ENCODE results near the gene KRTAP10-1. TPM values are rescaled to one million over a fixed set of nuclear protein-coding genes. Genes with fewer than 3 reads are reported as not detected.

The KRTAP10-1 gene
- total and polyA plus RNA-seq, 4 donors, result not detected

DNA sequence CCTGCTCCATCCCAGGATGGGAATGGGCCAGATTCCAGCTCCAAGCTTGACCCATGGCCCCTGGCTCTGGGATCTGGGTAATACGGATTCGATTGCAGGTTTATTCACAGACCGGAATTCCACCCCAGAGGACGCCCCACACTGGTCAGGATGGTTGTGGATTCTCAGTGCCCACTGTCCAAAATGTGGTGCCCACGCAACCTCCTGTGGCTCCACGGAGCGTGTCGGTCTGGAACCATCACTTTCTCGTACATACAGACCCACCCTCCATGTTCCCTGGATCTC, 31.6 kb downstream of the KRTAP10-1 start:
- no peaks in the 10 kb centered on the region for H3K36me3 ChIP-seq (ENCODE audit: control insufficient read depth in 4 of 4, insufficient read depth in 3 of 4, low read depth in 1 of 4, low read length in 3 of 4)
- no peak overlapping the region for H3K9ac ChIP-seq (ENCODE audit: low read depth in 1 of 2, low read length in 2 of 2)
- no peak overlapping the region for H3K27ac ChIP-seq (ENCODE audit: low read depth in 1 of 2, low read length in 2 of 2)
- WGBS, result 69% methylated on average over 9 of the region's 9 CpGs
- H3K4me3 ChIP-seq (ENCODE audit: low read depth in 1 of 3, low read length in 3 of 3), result no peak overlapping the region
- no peaks in the 10 kb centered on the region for H3K27me3 ChIP-seq (ENCODE audit: control insufficient read depth in 4 of 4, insufficient read depth in 4 of 4, low read length in 3 of 4)
- TF ChIP-seq, protein P1, sequence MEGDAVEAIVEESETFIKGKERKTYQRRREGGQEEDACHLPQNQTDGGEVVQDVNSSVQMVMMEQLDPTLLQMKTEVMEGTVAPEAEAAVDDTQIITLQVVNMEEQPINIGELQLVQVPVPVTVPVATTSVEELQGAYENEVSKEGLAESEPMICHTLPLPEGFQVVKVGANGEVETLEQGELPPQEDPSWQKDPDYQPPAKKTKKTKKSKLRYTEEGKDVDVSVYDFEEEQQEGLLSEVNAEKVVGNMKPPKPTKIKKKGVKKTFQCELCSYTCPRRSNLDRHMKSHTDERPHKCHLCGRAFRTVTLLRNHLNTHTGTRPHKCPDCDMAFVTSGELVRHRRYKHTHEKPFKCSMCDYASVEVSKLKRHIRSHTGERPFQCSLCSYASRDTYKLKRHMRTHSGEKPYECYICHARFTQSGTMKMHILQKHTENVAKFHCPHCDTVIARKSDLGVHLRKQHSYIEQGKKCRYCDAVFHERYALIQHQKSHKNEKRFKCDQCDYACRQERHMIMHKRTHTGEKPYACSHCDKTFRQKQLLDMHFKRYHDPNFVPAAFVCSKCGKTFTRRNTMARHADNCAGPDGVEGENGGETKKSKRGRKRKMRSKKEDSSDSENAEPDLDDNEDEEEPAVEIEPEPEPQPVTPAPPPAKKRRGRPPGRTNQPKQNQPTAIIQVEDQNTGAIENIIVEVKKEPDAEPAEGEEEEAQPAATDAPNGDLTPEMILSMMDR (IDR thresholded peaks at IDR 0.05; ENCODE audit: low read depth, low read length, missing input control), result no peak
- TF ChIP-seq, protein P2, sequence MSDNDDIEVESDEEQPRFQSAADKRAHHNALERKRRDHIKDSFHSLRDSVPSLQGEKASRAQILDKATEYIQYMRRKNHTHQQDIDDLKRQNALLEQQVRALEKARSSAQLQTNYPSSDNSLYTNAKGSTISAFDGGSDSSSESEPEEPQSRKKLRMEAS (IDR thresholded peaks at IDR 0.05), result no peak
- TF ChIP-seq, protein P3, sequence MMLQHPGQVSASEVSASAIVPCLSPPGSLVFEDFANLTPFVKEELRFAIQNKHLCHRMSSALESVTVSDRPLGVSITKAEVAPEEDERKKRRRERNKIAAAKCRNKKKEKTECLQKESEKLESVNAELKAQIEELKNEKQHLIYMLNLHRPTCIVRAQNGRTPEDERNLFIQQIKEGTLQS (IDR thresholded peaks at IDR 0.05), result no peak
- TF ChIP-seq YY1 (IDR thresholded peaks at IDR 0.05) (no peak), NR2F2 (IDR thresholded peaks at IDR 0.05) (no peak)
- peaks cover 0 to 26% (median 15%) of the 10 kb centered on the region in 4 donors for H3K4me1 ChIP-seq (ENCODE audit: control insufficient read depth in 4 of 4, insufficient read depth in 4 of 4, low read length in 3 of 4)
- no peaks in the 10 kb centered on the region for H3K9me3 ChIP-seq (ENCODE audit: control insufficient read depth in 4 of 4, low read length in 3 of 4)
- DNase-seq (ENCODE audit: low spot score), result no peak

DNA sequence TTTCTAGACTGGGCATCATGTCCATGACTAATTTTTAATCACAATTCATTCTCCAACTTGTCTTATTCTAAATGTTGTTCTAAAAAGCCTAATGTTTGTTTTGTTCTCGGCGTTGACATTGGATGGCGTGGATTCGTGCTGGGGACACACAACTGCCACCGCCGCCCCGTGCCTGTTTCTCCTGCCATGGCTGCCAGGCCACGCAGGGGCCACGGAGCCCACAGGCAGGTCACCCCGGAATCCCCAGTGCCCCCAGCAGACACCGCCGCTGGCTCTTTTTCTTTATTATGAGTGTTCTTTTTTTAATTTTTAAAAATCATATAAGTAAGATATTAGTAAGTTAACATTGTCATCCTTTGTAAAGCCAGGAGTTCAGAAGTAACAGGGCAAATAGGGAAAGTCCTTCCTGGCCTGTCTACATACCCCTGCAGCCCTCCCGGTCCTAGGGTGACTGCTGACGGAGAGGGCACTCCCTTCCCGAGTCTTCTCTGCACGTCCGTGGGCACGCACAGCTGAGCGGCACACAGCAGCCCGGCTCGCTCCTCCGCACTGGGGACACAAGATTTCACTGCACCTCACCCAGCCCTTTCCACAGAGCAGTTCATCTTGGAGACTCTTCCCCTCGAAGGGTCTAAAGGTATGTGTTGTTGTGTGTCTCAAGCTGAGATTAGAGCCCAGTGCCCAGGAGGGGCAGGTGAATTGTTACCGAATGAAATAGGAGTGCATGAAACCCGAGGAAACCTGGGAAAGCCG, 32.1 kb downstream of the KRTAP10-1 start:
- TF ChIP-seq, protein P4, sequence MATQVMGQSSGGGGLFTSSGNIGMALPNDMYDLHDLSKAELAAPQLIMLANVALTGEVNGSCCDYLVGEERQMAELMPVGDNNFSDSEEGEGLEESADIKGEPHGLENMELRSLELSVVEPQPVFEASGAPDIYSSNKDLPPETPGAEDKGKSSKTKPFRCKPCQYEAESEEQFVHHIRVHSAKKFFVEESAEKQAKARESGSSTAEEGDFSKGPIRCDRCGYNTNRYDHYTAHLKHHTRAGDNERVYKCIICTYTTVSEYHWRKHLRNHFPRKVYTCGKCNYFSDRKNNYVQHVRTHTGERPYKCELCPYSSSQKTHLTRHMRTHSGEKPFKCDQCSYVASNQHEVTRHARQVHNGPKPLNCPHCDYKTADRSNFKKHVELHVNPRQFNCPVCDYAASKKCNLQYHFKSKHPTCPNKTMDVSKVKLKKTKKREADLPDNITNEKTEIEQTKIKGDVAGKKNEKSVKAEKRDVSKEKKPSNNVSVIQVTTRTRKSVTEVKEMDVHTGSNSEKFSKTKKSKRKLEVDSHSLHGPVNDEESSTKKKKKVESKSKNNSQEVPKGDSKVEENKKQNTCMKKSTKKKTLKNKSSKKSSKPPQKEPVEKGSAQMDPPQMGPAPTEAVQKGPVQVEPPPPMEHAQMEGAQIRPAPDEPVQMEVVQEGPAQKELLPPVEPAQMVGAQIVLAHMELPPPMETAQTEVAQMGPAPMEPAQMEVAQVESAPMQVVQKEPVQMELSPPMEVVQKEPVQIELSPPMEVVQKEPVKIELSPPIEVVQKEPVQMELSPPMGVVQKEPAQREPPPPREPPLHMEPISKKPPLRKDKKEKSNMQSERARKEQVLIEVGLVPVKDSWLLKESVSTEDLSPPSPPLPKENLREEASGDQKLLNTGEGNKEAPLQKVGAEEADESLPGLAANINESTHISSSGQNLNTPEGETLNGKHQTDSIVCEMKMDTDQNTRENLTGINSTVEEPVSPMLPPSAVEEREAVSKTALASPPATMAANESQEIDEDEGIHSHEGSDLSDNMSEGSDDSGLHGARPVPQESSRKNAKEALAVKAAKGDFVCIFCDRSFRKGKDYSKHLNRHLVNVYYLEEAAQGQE (IDR thresholded peaks at IDR 0.05), result no peak
- TF ChIP-seq YY1 (IDR thresholded peaks at IDR 0.05), result no peak
- no peak for DNase-seq (ENCODE audit: low spot score)
- no peaks in the 10 kb centered on the region for H3K36me3 ChIP-seq (ENCODE audit: control insufficient read depth in 4 of 4, insufficient read depth in 3 of 4, low read depth in 1 of 4, low read length in 3 of 4)
- H3K27me3 ChIP-seq (ENCODE audit: control insufficient read depth in 4 of 4, insufficient read depth in 4 of 4, low read length in 3 of 4), result no peaks in the 10 kb centered on the region
- WGBS, result 86% methylated on average over 26 of the region's 26 CpGs
- no peak overlapping the region for H3K27ac ChIP-seq (ENCODE audit: low read depth in 1 of 2, low read length in 2 of 2)
- H3K4me1 ChIP-seq (ENCODE audit: control insufficient read depth in 4 of 4, insufficient read depth in 4 of 4, low read length in 3 of 4), result peaks cover 0 to 26% (median 15%) of the 10 kb centered on the region in 4 donors
- no peak overlapping the region for H3K9ac ChIP-seq (ENCODE audit: low read depth in 1 of 2, low read length in 2 of 2)
- H3K4me3 ChIP-seq (ENCODE audit: low read depth in 1 of 3, low read length in 3 of 3), result no peak overlapping the region
- no peaks in the 10 kb centered on the region for H3K9me3 ChIP-seq (ENCODE audit: control insufficient read depth in 4 of 4, low read length in 3 of 4)

DNA sequence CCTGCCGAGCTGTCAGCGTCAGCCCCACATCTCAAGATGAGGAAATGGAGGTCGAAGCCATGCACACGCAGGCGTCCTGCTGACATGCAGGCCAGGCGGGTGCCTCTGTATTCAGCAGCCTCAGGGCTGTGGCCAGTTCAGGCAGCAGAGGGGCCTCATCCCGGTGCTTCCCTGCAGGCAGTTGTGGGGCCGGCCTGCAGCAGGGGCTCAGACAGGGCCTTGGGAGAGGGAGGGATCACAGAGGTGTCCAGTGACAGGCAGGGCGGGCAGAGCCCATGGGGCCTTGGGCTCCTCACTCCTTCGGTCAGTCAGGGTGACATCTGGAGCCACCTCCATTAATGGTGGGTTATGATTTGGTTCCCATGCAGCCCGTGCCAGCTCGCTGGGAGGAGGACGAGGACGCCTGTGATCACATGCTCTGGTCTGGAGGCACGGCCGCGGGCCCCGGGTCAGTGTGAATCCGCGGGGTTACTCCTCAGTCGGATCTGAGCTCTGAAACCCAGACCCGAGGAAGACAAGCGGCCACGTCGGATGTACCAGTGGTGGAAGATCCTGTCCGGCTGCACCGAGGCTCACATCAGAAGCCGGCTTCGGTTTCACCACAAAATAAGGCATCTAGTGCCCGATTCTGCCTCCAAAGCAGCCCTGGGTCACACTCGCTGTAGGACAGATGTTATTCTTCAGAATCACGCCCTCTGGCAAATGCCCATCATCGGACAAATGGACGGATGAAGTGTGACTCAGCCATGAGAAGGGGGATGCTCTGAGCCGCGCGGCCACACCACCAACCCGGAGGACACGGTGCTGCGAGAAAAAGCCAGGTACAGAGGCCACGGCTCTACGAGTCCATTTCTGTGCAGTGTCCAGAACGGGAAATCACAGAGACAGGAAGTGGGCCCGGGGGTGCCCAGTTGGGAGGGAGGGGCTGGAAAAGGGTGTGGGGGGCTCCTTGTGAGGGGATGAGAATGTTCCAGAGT, 33.4 kb downstream of the KRTAP10-1 start:
- Histone ChIP-seq H3K27ac (ENCODE audit: low read depth in 1 of 2, low read length in 2 of 2) (no peak overlapping the region), H3K4me1 (ENCODE audit: control insufficient read depth in 4 of 4, insufficient read depth in 4 of 4, low read length in 3 of 4) (peaks cover 0 to 26% (median 15%) of the 10 kb centered on the region in 4 donors), H3K4me3 (ENCODE audit: low read depth in 1 of 3, low read length in 3 of 3) (no peak overlapping the region), H3K9me3 (ENCODE audit: control insufficient read depth in 4 of 4, low read length in 3 of 4) (no peaks in the 10 kb centered on the region), H3K36me3 (ENCODE audit: control insufficient read depth in 4 of 4, insufficient read depth in 3 of 4, low read depth in 1 of 4, low read length in 3 of 4) (no peaks in the 10 kb centered on the region), H3K9ac (ENCODE audit: low read depth in 1 of 2, low read length in 2 of 2) (no peak overlapping the region), H3K27me3 (ENCODE audit: control insufficient read depth in 4 of 4, insufficient read depth in 4 of 4, low read length in 3 of 4) (no peaks in the 10 kb centered on the region)
- WGBS, result 90% methylated on average over 44 of the region's 44 CpGs
- DNase-seq (ENCODE audit: low spot score), result no peak
- TF ChIP-seq JUND (IDR thresholded peaks at IDR 0.05) (no peak), TAF1 (conservative IDR thresholded peaks at IDR 0.05) (no peak), HNF4G (IDR thresholded peaks at IDR 0.05) (no peak), FOXA2 (IDR thresholded peaks at IDR 0.05) (no peak), HNF4A (conservative IDR thresholded peaks at IDR 0.05) (no peak), NR2F2 (IDR thresholded peaks at IDR 0.05) (no peak), RAD21 (IDR thresholded peaks at IDR 0.05) (no peak)
- TF ChIP-seq, protein P3 (IDR thresholded peaks at IDR 0.05), result no peak
- TF ChIP-seq, protein P2 (IDR thresholded peaks at IDR 0.05), result no peak

All from liver (tissue), 9 donors.